SU-DHL-6 (cell line): ENCODE data around the gene GPHN.

Experiments used
- CTCF ChIP-seq: fragments of 200-600 bp; sonication (generic); IDR thresholded peaks from one replicate; pipeline ENCODE4 v1.5.1; 2017; ENCODE audit warnings: antibody characterized with exemption, mild to moderate bottlenecking, low read length, moderate library complexity; ENCODE audit not compliant: insufficient read depth, poor library complexity, severe bottlenecking
- EZH2phosphoT487 ChIP-seq: fragments of 200-600 bp; sonication (generic), shearing (Covaris generic); conservative IDR thresholded peaks from 2 replicates; pipeline ENCODE4 v1.6.1; 2018; ENCODE audit warnings: mild to moderate bottlenecking, antibody characterized with exemption, low read length, moderate library complexity, mixed read lengths

DNA sequence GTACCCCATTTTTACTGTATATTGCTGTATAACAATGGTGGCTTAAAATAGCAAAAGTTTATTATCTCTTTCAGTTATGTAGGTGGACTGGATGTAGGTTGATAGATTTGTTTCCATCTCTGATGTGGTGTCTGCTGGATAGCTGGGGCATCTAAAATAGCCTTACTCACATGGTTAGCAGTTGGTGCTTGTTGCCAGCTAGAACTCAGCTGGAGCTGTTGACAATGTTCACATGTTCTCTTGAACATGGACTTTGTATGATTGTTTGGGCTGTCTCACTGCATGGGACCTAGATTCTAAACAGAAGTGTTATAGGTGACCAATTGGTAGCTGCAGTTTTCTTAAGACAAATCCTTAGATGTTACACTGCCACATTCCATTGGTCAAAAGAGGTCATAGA is 126.9 kb downstream of the GPHN start:
- no peak for TF ChIP-seq CTCF
- TF ChIP-seq EZH2phosphoT487, result no peak
